AG09309 (cell line): Measurements from ENCODE around the gene SLC2A13.

Experiments used
- DNase-seq: peaks from one replicate; pipeline ENCODE4 v3.0.0-alpha.2; 2010; ENCODE audit warnings: low read depth
- H3K4me3 ChIP-seq: 2 replicates; pipeline ENCODE4 v1.5.1; 2011; ENCODE audit warnings: mild to moderate bottlenecking, low read depth, low read length, moderate library complexity; ENCODE audit not compliant: control insufficient read depth
- CTCF ChIP-seq: IDR thresholded peaks from 2 replicates; pipeline ENCODE4 v1.5.1; 2011; ENCODE audit warnings: mild to moderate bottlenecking, low read depth, low read length, inconsistent platforms; ENCODE audit not compliant: insufficient read depth, control insufficient read depth; ENCODE audit errors: missing control alignments

Gene SLC2A13

GRCh38 chr12:39722504-39722903 lies 383.4 kb downstream of the SLC2A13 start:
- TF ChIP-seq CTCF, result no peak
- no peak overlapping the region for H3K4me3 ChIP-seq
- DNase-seq, result no peak

- DNase-seq, result no peak
- no peak overlapping the region for H3K4me3 ChIP-seq
- TF ChIP-seq CTCF, result no peak
Observed at GRCh38 chr12:39713552-39713951, 392.3 kb downstream of the SLC2A13 start.

GRCh38 chr12:39712334-39712733 lies 393.5 kb downstream of the SLC2A13 start:
- H3K4me3 ChIP-seq, result no peak overlapping the region
- no peak for DNase-seq
- no peak for TF ChIP-seq CTCF
